Suppressor macrophage treated with lipopolysaccharide for 4 hours (primary cell): ENCODE data around the gene TOMM5.

Experiments used
- DNase-seq: peaks from one replicate; pipeline ENCODE4 v3.0.0-alpha.2; 2020

Gene TOMM5

DNA sequence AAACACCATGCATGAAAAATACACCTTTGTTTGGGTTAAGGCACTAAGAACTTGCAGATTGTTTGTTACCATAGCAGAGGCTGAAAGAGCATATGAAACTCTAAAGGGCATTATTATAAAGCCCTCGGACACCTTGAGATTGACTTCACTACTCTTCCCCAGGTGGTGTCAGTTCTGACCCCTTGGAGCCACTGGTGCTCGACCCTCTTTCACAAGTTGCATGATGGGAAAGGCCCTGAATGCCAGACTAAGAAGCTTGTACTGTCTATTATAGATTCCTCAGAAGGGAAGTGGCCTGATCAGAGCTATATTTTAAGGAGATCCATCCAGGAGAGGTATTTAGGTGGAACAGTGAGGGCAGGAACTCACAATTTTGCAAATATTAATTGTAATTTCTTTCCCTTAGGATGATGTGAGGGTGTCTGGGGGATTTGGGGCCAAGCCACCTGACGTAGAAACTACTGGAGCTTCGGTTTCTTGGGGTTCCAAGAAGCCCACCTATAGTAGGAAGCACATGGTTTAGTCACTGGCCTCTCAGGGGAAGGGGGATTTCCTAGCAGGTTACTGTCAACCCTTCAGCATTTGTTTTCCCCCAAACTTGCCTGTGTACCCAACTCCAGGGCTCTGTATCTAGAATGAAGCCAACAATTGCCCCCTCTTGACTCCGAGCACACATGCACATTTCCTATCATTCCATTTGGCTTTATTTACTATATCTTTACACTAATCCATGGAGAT lies 32.4 kb downstream of the TOMM5 start:
- DNase-seq, result no peak

- no peak for DNase-seq
Measured at GRCh38 chr9:37559125-37559524, 33.3 kb downstream of the TOMM5 start.

DNA sequence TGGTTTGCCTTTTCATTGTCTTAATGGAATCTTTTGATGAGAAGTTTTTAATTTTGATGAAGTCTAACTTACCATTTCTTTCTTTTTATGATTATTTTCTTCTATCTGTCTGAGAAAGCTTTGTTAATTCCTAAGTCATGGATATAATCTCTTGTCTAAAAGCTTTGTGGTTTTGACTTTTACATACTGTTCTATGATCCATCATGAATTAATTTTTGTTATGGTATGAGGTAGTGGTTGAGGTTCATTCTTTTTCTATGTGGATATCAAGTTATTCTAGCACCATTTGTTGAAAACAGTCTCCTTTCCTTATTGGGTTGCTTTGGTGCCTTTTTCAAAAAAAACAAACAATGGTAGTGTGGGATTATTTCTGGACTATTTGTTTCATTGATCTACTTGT lies 36.6 kb downstream of the TOMM5 start:
- DNase-seq, result no peak

DNA sequence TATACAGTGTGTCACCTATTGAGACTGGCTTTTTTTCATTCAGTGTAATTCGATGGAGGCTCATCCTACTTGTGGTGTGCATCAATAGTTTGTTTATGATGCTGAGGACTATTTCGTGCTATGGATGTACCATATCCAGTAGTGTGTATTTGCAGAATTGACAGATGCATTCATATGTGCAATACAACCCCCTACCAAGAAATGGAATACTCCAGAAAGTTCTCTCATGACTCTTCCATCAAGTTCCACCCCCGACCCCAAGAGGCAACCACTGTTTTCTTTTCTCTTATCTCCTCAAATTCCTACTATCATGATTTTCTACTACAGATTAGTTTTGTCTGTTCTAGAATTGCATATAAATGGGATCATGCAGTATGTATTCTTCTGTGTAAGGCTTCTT lies 38.1 kb downstream of the TOMM5 start:
- DNase-seq, result no peak

DNA sequence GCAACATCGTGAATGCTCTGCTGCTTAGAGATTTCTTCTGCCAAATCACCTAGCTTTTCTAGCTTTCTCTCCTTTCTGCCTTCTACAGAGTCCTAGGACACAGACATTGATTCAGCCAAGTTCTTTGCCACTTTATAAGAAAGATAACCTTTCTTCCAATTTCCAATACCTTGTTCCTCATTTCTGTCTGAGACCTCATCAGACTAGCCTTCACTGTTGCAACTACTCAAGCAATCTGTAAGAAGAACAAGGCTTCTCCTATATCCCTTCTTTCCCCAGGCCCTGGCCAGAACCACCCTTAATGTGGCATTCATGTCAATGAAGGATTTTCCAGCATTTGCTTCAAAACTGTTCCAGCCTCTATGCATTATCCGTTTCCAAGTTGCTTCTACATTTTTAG lies 40.5 kb downstream of the TOMM5 start:
- no peak for DNase-seq

GRCh38 chr9:37551468-37551867 lies 40.9 kb downstream of the TOMM5 start:
- DNase-seq, result no peak

DNA sequence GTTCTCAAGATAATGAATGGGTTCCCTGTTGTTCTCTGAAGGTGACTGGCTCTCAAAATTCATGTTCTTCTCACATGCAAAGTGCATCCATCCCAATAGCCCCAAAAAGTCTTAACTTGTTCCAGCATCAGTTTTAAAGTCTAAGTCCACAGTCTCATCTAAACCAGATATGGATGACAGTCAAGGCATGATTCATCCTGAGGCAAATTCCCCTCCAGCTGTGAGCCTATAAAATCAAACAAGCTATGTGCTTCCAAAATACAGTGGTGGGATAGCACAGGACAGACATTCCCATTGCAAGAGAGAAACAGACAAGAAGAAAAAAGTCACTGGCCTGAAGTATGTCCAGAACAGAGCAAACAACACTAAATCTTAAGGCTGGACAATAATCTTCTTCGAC lies 41.6 kb downstream of the TOMM5 start:
- no peak for DNase-seq

- DNase-seq, result no peak
Measured at GRCh38 chr9:37549527-37549926, 42.9 kb downstream of the TOMM5 start.

- DNase-seq, result no peak
Measured at GRCh38 chr9:37547328-37547878, 45.0 kb downstream of the TOMM5 start.

DNA sequence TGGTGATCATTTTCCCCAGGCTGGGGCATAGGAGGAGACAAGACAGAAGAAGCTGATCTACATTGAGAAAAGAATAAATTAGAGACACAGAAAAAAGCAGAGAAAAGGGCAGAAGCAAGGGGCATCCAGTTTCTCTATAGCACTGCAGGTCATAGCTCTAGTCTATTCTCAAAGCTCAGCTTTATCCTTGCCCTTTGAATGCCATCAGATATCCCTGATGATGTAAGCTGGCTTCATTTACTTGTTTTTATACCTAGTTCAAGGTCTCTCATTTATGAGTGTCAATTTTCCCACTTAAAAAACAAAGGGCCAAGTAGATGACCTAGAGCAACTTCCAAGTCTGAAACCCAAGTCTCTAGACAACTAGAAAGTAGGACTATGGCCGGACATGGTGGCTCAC lies 48.9 kb downstream of the TOMM5 start:
- no peak for DNase-seq

GRCh38 chr9:37542895-37543294 lies 49.5 kb downstream of the TOMM5 start:
- no peak for DNase-seq

DNA sequence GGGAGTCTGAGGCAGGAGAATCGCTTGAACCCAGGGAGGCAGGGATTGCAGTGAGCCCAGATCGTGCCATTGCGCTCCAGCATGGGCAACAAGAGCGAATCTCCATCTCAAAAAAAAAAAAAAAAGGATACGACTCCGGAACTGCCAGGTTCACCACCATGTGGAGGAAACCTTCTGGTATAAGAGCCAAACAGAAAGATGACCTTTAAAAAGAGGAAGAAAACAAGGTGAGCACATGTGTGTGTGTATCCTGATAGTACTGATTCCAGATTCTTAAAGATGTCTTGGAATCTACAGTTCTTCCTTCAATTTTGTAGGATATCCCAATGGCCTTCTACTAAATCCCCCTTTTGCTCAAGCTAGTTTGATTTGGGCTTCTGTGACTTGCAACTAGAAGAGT lies 49.9 kb downstream of the TOMM5 start:
- no peak for DNase-seq

DNA sequence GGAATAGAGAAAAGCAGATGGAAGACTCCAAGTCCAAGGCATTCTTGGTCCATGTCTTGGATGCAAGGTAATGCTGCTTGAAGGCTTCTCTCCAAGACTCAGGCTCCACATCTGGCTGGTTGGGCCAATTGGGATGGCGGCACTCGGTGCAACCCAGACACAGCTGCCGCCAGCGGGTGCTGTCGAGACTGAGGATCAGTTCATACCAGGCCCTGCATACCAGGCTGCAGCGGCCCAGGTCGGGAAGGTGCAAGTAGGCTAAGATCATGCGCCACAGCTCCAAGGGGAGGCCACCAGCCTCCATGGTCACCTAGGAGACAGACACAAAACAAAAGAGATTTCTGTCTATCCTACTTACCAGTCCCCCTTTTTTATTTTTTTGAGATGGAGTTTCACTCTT lies 50.9 kb downstream of the TOMM5 start:
- no peak for DNase-seq

- no peak for DNase-seq
Measured at GRCh38 chr9:37540634-37541033, 51.8 kb downstream of the TOMM5 start.

- DNase-seq, result no peak
Measured at GRCh38 chr9:37539634-37540033, 52.8 kb downstream of the TOMM5 start.
